Progenitor cell of endocrine pancreas (in vitro differentiated cells): Measurements from ENCODE around the gene THAP2. TPM values are rescaled to one million over a fixed set of nuclear protein-coding genes. Genes with fewer than 3 reads are reported as not detected.
A peak's percentile ranks its signal among the peaks of the same experiment; 100 is the strongest.

Experiments
- DNase-seq: peaks from one replicate; pipeline ENCODE4 v3.0.0; 2021; ENCODE audit warnings: low spot score; ENCODE audit not compliant: unreplicated experiment
- H3K27ac Mint-ChIP-seq: 2 replicates; pipeline ENCODE4 v1.8.0; 2021; ENCODE audit warnings: mild to moderate bottlenecking, moderate library complexity, mixed read lengths
- H3K27me3 Mint-ChIP-seq: 2 replicates; pipeline ENCODE4 v1.8.0; 2021; ENCODE audit warnings: mixed read lengths
- H3K36me3 Mint-ChIP-seq: 2 replicates; pipeline ENCODE4 v1.8.0; 2022; ENCODE audit warnings: mixed read lengths; ENCODE audit not compliant: insufficient read depth
- H3K4me1 Mint-ChIP-seq: 2 replicates; pipeline ENCODE4 v1.8.0; 2021; ENCODE audit warnings: low read depth, mixed read lengths
- H3K4me3 Mint-ChIP-seq: 2 replicates; pipeline ENCODE4 v1.8.0; 2021; ENCODE audit warnings: low read depth, mild to moderate bottlenecking, moderate library complexity, mixed read lengths
- H3K9me3 Mint-ChIP-seq: 2 replicates; pipeline ENCODE4 v1.8.0; 2021; ENCODE audit warnings: low read depth, mixed read lengths
- total RNA-seq: library from RNA; stranded (reverse); gene quantifications from 2 replicates; pipeline ENCODE4 v1.2.1, GENCODE V29; 2021
- TF ChIP-seq, protein P1 (sequence below): fragments of 200-600 bp; sonication (generic); IDR thresholded peaks from one replicate; pipeline ENCODE4 v1.5.0; 2021; ENCODE audit warnings: antibody characterized with exemption, mild to moderate bottlenecking; ENCODE audit not compliant: unreplicated experiment

The THAP2 gene
- total RNA-seq, 1 donor from 2014 or later = 8.9 TPM

DNA sequence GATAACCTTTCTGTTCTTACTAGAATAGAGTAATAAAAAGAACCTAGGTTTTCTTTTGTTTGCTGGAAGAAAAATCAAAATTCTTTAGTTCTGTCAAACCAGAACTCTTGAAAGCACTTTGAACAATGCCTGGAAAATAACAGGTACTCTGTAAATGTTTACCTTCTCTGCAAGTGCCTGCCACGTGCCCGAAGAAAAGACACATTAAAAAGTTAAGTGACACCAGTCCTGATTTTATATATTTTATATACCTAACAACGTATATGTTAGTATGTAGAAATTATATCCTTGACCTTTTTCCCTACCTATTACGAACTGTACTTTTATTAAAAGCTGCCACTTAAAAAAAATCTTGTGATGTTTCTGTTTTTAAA, 976 bp downstream of the THAP2 start:
- Mint-ChIP-seq H3K27me3 (no peaks in the 10 kb centered on the region), H3K4me3 (peak overlapping the region; percentile 99)

GRCh38 chr12:71666259-71666658, 2.2 kb downstream of the THAP2 start:
- H3K27ac Mint-ChIP-seq = no peak overlapping the region

More for the DNA sequence above, 976 bp downstream of the THAP2 start:
- TF ChIP-seq, protein P1, sequence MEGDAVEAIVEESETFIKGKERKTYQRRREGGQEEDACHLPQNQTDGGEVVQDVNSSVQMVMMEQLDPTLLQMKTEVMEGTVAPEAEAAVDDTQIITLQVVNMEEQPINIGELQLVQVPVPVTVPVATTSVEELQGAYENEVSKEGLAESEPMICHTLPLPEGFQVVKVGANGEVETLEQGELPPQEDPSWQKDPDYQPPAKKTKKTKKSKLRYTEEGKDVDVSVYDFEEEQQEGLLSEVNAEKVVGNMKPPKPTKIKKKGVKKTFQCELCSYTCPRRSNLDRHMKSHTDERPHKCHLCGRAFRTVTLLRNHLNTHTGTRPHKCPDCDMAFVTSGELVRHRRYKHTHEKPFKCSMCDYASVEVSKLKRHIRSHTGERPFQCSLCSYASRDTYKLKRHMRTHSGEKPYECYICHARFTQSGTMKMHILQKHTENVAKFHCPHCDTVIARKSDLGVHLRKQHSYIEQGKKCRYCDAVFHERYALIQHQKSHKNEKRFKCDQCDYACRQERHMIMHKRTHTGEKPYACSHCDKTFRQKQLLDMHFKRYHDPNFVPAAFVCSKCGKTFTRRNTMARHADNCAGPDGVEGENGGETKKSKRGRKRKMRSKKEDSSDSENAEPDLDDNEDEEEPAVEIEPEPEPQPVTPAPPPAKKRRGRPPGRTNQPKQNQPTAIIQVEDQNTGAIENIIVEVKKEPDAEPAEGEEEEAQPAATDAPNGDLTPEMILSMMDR = no peak
- no peak for DNase-seq
- peak overlapping the region; percentile 100 for H3K27ac Mint-ChIP-seq
- no peaks in the 10 kb centered on the region for H3K9me3 Mint-ChIP-seq
- peaks cover 18% of the 10 kb centered on the region for H3K4me1 Mint-ChIP-seq
- H3K36me3 Mint-ChIP-seq = peaks cover 7% of the 10 kb centered on the region

DNA sequence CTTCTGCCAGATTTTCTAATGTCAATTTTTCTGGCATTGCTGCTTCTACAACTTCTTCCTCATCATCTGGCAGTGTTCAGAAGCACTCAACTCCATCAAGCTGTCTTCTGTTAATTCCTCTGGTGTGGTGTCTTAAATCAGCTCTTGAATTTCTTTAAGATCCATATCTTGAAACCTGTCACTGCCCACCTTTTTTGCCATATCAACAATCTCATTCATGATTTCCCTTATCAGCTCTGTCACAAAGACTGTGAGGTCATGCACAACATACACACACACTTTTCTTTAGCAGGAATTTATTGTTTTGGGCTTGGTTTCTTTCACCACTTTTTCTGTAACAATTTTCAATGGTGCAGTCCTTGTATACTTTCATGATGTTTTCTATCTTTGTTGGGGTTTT, 7.2 kb downstream of the THAP2 start:
- peaks cover 11% of the 10 kb centered on the region for H3K4me1 Mint-ChIP-seq
- no peak for DNase-seq
- no peaks in the 10 kb centered on the region for H3K27me3 Mint-ChIP-seq
- no peak overlapping the region for H3K4me3 Mint-ChIP-seq
- peak overlapping the region; percentile 19 for H3K27ac Mint-ChIP-seq
- TF ChIP-seq, protein P1 = no peak
- H3K9me3 Mint-ChIP-seq = no peaks in the 10 kb centered on the region
- H3K36me3 Mint-ChIP-seq = peaks cover 6% of the 10 kb centered on the region

More at GRCh38 chr12:71666259-71666658, 2.2 kb downstream of the THAP2 start:
- no peaks in the 10 kb centered on the region for H3K27me3 Mint-ChIP-seq
- TF ChIP-seq, protein P1 = no peak
- peaks cover 7% of the 10 kb centered on the region for H3K36me3 Mint-ChIP-seq
- no peak overlapping the region for H3K4me3 Mint-ChIP-seq
- H3K4me1 Mint-ChIP-seq = peaks cover 19% of the 10 kb centered on the region
- no peak for DNase-seq
- no peaks in the 10 kb centered on the region for H3K9me3 Mint-ChIP-seq

- Mint-ChIP-seq H3K27me3 (no peaks in the 10 kb centered on the region), H3K27ac (peak overlapping the region; percentile 19), H3K9me3 (no peaks in the 10 kb centered on the region), H3K36me3 (peaks cover 6% of the 10 kb centered on the region), H3K4me3 (no peak overlapping the region), H3K4me1 (peaks cover 11% of the 10 kb centered on the region)
- TF ChIP-seq, protein P1 = no peak
- DNase-seq = no peak
Observed at GRCh38 chr12:71671816-71672215, 7.7 kb downstream of the THAP2 start.

- Mint-ChIP-seq H3K4me1 (peaks cover 1% of the 10 kb centered on the region), H3K27me3 (no peaks in the 10 kb centered on the region), H3K9me3 (no peaks in the 10 kb centered on the region), H3K4me3 (no peak overlapping the region), H3K36me3 (no peaks in the 10 kb centered on the region), H3K27ac (no peak overlapping the region)
- no peak for DNase-seq
- TF ChIP-seq, protein P1 = no peak
Observed at GRCh38 chr12:71682466-71682865, 18.4 kb downstream of the THAP2 start.
